Cardiac muscle cell (in vitro differentiated cells and primary cell): ENCODE results near the gene ME1. TPM values are rescaled to one million over a fixed set of nuclear protein-coding genes. Genes with fewer than 3 reads are reported as not detected.

Source experiments
- DNase-seq, 2 donors: peaks; one replicate each; pipeline versions ENCODE4 v3.0.0 to v3.0.0-alpha.2; 2010 to 2017; ENCODE audit warnings: low read depth in 1 of 2, low spot score in 1 of 2
- H3K27ac ChIP-seq: fragments of 200-600 bp; sonication (generic); 2 replicates; pipeline ENCODE4 v1.5.1; 2016
- H3K27me3 ChIP-seq: fragments of 200-600 bp; sonication (generic); 2 replicates; pipeline ENCODE4 v1.6.0; 2016; ENCODE audit warnings: control low read depth
- H3K36me3 ChIP-seq: fragments of 200-600 bp; sonication (generic); 2 replicates; pipeline ENCODE4 v1.5.1; 2016; ENCODE audit warnings: control low read depth
- H3K4me1 ChIP-seq: fragments of 200-600 bp; sonication (generic); 2 replicates; pipeline ENCODE4 v1.8.1; 2017; ENCODE audit warnings: low read depth, mild to moderate bottlenecking, mixed run types
- H3K4me3 ChIP-seq: fragments of 200-600 bp; sonication (generic); 2 replicates; pipeline ENCODE4 v1.5.1; 2016; ENCODE audit warnings: mild to moderate bottlenecking
- H3K9me3 ChIP-seq: fragments of 200-600 bp; sonication (generic); 2 replicates; pipeline ENCODE4 v1.5.1; 2017; ENCODE audit warnings: low read depth, mild to moderate bottlenecking, control low read depth
- polyA plus RNA-seq: library from polyadenylated mRNA; unstranded; fragments of >200 nt; fragmentation: Nextera tagmentation; extraction: Ambion mirVana; gene quantifications from 2 replicates; pipeline ENCODE4 v1.2.1, GENCODE V29; 2016
- total RNA-seq: library from RNA; depleted of rRNA; stranded (reverse); fragments of >200 nt; gene quantifications from 2 replicates; pipeline ENCODE4 v1.2.3, GENCODE V29; 2016
- TF ChIP-seq, protein P1 (sequence below): IDR thresholded peaks from 2 replicates; pipeline ENCODE4 v1.5.1; 2012; ENCODE audit warnings: low read depth, mild to moderate bottlenecking, low read length

Gene ME1
- total and polyA plus RNA-seq, 2 experiments from 2014 or later = 2.0 to 6.6 TPM

DNA sequence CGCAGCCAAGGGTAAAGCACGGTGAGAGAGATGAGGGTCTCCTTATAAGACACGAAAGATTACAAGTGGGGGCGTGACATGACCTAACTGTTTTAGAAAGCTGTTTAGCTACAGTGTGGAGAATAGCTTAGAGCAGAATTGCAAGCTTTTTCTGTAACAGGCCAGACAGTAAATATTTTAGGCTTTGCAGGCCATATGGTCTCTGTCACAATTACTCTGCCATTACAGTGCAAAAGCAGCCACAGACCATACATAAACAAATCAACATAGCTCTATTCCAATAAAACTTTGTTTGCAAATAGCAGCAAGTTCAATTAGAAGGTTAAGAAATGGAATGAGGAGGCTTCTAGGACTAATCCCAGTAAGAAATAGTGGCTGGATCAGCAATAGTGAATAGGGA, 254.6 kb downstream of the ME1 start:
- H3K4me1 ChIP-seq = peaks cover 4% of the 10 kb centered on the region
- no peak overlapping the region for H3K4me3 ChIP-seq
- H3K27ac ChIP-seq = peak overlapping the region; percentile 77
- no peaks in the 10 kb centered on the region for H3K27me3 ChIP-seq
- H3K36me3 ChIP-seq = peaks cover 39% of the 10 kb centered on the region
- no peak for DNase-seq
- TF ChIP-seq, protein P1, sequence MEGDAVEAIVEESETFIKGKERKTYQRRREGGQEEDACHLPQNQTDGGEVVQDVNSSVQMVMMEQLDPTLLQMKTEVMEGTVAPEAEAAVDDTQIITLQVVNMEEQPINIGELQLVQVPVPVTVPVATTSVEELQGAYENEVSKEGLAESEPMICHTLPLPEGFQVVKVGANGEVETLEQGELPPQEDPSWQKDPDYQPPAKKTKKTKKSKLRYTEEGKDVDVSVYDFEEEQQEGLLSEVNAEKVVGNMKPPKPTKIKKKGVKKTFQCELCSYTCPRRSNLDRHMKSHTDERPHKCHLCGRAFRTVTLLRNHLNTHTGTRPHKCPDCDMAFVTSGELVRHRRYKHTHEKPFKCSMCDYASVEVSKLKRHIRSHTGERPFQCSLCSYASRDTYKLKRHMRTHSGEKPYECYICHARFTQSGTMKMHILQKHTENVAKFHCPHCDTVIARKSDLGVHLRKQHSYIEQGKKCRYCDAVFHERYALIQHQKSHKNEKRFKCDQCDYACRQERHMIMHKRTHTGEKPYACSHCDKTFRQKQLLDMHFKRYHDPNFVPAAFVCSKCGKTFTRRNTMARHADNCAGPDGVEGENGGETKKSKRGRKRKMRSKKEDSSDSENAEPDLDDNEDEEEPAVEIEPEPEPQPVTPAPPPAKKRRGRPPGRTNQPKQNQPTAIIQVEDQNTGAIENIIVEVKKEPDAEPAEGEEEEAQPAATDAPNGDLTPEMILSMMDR = no peak
- no peaks in the 10 kb centered on the region for H3K9me3 ChIP-seq

DNA sequence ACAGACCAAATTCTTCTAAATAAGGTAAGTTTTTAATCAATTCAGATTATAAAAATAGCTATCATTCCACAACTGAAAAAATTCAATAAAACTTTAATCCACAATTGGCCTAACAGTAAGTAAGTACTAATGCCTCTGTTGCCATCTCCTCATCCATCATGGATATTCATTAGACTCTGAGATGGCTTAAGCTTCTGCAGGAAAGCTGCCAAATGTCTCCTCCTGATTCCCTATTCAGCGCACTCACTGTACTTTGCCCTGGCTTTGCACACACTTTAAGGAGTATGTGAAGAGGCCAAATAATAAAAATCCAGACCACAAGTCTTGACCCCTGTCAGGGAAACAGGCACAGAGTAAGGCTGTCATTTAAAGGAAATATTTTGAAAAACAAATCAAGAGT, 261.3 kb downstream of the ME1 start:
- Histone ChIP-seq H3K36me3 (peaks cover 72% of the 10 kb centered on the region), H3K4me3 (no peak overlapping the region), H3K9me3 (no peaks in the 10 kb centered on the region), H3K4me1 (no peaks in the 10 kb centered on the region), H3K27me3 (no peaks in the 10 kb centered on the region), H3K27ac (no peak overlapping the region)
- DNase-seq = no peak
- TF ChIP-seq, protein P1 = no peak

DNA sequence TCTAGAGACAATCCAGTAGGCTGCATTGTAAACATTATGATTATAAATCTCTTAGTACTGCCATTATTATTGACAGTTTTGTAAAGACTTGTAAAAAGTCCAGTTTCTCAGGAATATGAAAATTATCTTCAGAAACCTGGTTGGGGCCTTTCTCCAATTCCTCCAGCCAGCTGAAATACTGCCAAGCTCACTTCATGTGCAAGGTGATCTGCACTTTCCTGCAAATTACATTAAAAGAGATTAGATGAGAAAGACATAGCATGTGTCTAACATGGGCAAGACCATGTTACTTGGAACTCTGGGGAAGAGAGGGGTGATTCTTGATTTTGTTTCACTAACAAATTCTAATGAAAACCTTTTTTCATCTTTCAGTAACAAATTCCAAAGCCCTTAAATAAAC, 261.7 kb downstream of the ME1 start:
- TF ChIP-seq, protein P1 = no peak
- DNase-seq = no peak
- no peaks in the 10 kb centered on the region for H3K9me3 ChIP-seq
- no peak overlapping the region for H3K27ac ChIP-seq
- peaks cover 73% of the 10 kb centered on the region for H3K36me3 ChIP-seq
- no peaks in the 10 kb centered on the region for H3K4me1 ChIP-seq
- no peak overlapping the region for H3K4me3 ChIP-seq
- H3K27me3 ChIP-seq = no peaks in the 10 kb centered on the region

DNA sequence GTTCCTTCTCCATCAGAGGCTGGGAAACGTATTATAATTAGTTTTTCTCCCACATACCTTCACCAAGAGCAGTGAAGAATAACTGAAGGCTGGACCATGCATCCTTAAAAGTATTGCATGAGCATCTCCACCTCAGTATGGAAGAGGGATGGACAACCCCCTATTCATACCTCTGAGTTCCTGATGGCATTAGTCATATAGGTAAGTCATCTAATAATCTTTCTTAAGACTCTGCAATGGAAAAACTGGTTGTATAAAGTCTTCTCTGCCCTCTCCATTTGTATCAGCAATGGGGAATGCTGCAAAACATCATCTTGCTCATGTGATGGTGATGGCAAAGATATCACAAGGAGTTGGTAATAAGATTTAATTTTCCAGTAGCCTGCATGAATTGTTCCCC, 262.3 kb downstream of the ME1 start:
- TF ChIP-seq, protein P1 = no peak
- Histone ChIP-seq H3K4me3 (no peak overlapping the region), H3K4me1 (no peaks in the 10 kb centered on the region), H3K36me3 (peaks cover 72% of the 10 kb centered on the region), H3K27me3 (no peaks in the 10 kb centered on the region), H3K9me3 (no peaks in the 10 kb centered on the region), H3K27ac (peak overlapping the region; percentile 72)
- DNase-seq = no peak

DNA sequence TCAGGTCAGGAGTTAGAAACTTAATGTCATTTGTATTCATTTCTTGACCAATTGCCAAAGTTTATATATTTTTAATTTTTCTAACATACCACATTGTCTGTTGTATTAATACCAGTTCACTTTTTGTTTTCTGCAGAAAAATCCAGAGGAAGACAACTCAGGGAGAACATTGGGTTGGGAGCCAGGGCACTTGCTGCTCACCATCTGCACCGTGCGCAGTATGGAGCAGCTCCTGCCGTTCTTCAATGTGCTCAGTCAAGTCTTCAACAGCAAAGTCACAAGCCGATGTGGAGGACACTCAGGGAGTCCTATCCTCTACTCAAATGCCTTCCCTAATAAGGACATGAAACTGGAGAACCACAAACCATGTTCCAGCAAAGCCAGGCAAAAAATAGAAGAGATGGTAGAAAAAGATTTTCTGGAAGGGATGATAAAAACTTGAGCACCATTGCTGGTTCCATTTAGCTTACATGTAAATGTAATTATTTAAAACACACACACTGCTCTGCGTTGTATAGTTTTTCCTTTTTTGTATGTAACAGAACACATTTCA, 263.0 kb downstream of the ME1 start:
- H3K27ac ChIP-seq = peak overlapping the region; percentile 72
- H3K27me3 ChIP-seq = no peaks in the 10 kb centered on the region
- TF ChIP-seq, protein P1 = no peak
- DNase-seq = no peak
- no peak overlapping the region for H3K4me3 ChIP-seq
- peaks cover 70% of the 10 kb centered on the region for H3K36me3 ChIP-seq
- H3K9me3 ChIP-seq = no peaks in the 10 kb centered on the region
- no peaks in the 10 kb centered on the region for H3K4me1 ChIP-seq

Other genes starting within 250 kb of the ME1 start
- 23.3 and 23.9 TPM in 2 replicates for gene PGM3, start 237.8 kb downstream of the ME1 start, total RNA-seq
- gene PGM3, start 237.8 kb downstream of the ME1 start, polyA plus RNA-seq = 39.7 and 45.3 TPM in 2 replicates
- gene RWDD2A, start 237.7 kb downstream of the ME1 start, total RNA-seq = 5.6 and 5.9 TPM in 2 replicates
- gene RWDD2A, start 237.7 kb downstream of the ME1 start, polyA plus RNA-seq = 11.0 and 13.5 TPM in 2 replicates
- gene PRSS35, start 81.5 kb upstream of the ME1 start, total RNA-seq = 60.2 and 89.7 TPM in 2 replicates
- gene PRSS35, start 81.5 kb upstream of the ME1 start, polyA plus RNA-seq = 99.3 and 133 TPM in 2 replicates